ENCODE measurements around the gene CPLX1.
A peak's percentile ranks its signal among the peaks of the same experiment; 100 is the strongest.

The CPLX1 gene

GRCh38 chr4:870951-871350, 45.0 kb upstream of the CPLX1 start:
- ChIA-PET POLR2A (no interaction called here), CTCF (no interaction called here)
- TF ChIP-seq CTBP1 (IDR thresholded peaks at IDR 0.05; ENCODE audit: borderline replicate concordance) (no peak), FOXM1 (IDR thresholded peaks at IDR 0.05; ENCODE audit: borderline replicate concordance) (no peak), LEF1 (IDR thresholded peaks at IDR 0.05; ENCODE audit: borderline replicate concordance) (no peak), ZNF384 (IDR thresholded peaks at IDR 0.05) (no peak), HDGF (IDR thresholded peaks at IDR 0.05; ENCODE audit: borderline replicate concordance) (no peak), FOXK2 (IDR thresholded peaks at IDR 0.05) (no peak), BHLHE40 (IDR thresholded peaks at IDR 0.05; ENCODE audit: borderline replicate concordance) (no peak), SUZ12 (IDR thresholded peaks at IDR 0.05) (no peak), PKNOX1 (IDR thresholded peaks at IDR 0.05) (no peak), L3MBTL2 (conservative IDR thresholded peaks at IDR 0.05) (no peak), ARNT (IDR thresholded peaks at IDR 0.05) (no peak), FOXA1 (IDR thresholded peaks at IDR 0.05) (no peak), SP1 (IDR thresholded peaks at IDR 0.05) (no peak), TARDBP (IDR thresholded peaks at IDR 0.05) (no peak), NFRKB (IDR thresholded peaks at IDR 0.05) (no peak), ELF4 (IDR thresholded peaks at IDR 0.05) (no peak)
- no peak for DNase-seq (ENCODE audit: extremely low spot score)

GRCh38 chr4:869776-870175, 43.8 kb upstream of the CPLX1 start:
- CTCF ChIA-PET: no interaction called here
- TF ChIP-seq CTBP1 (IDR thresholded peaks at IDR 0.05; ENCODE audit: borderline replicate concordance): no peak
- TF ChIP-seq TARDBP (IDR thresholded peaks at IDR 0.05): peak; percentile 50; the same call in 1 of the 2 replicates
- POLR2A ChIA-PET: no interaction called here
- no peak for DNase-seq (ENCODE audit: extremely low spot score)

GRCh38 chr4:868421-868820, 42.5 kb upstream of the CPLX1 start:
- POLR2A ChIA-PET: no interaction called here
- TF ChIP-seq SP1 (IDR thresholded peaks at IDR 0.05) (no peak), NFRKB (IDR thresholded peaks at IDR 0.05) (no peak), FOXK2 (IDR thresholded peaks at IDR 0.05) (no peak), SUZ12 (IDR thresholded peaks at IDR 0.05) (no peak), HDGF (IDR thresholded peaks at IDR 0.05; ENCODE audit: borderline replicate concordance) (no peak), FOXA1 (IDR thresholded peaks at IDR 0.05) (no peak), ELF4 (IDR thresholded peaks at IDR 0.05) (no peak)
- CTCF ChIA-PET: no interaction called here
- no peak for DNase-seq (ENCODE audit: extremely low spot score)

GRCh38 chr4:867526-868250, 41.8 kb upstream of the CPLX1 start:
- DNase-seq (ENCODE audit: extremely low spot score): no peak
- ChIA-PET POLR2A (no interaction called here), CTCF (no interaction called here)
- TF ChIP-seq SUZ12 (IDR thresholded peaks at IDR 0.05) (no peak), SP1 (IDR thresholded peaks at IDR 0.05) (no peak), PKNOX1 (IDR thresholded peaks at IDR 0.05) (no peak)

- CTCF ChIA-PET: no interaction called here
Observed at GRCh38 chr4:866761-867390, 40.9 kb upstream of the CPLX1 start.

GRCh38 chr4:866068-866760, 40.3 kb upstream of the CPLX1 start:
- ChIA-PET CTCF (no interaction called here), POLR2A (no interaction called here)
- no peak for TF ChIP-seq LEF1 (IDR thresholded peaks at IDR 0.05; ENCODE audit: borderline replicate concordance)
- TF ChIP-seq PKNOX1 (IDR thresholded peaks at IDR 0.05): no peak
- no peak for TF ChIP-seq SP1 (IDR thresholded peaks at IDR 0.05)
- TF ChIP-seq FOXK2 (IDR thresholded peaks at IDR 0.05): no peak
- no peak for TF ChIP-seq TARDBP (IDR thresholded peaks at IDR 0.05)
- TF ChIP-seq CTBP1 (IDR thresholded peaks at IDR 0.05; ENCODE audit: borderline replicate concordance): no peak
- TF ChIP-seq FOXM1 (IDR thresholded peaks at IDR 0.05; ENCODE audit: borderline replicate concordance): no peak
- DNase-seq (ENCODE audit: extremely low spot score): no peak

More at GRCh38 chr4:866761-867390, 40.9 kb upstream of the CPLX1 start:
- TF ChIP-seq FOXK2 (IDR thresholded peaks at IDR 0.05) (no peak), TARDBP (IDR thresholded peaks at IDR 0.05) (no peak), ARNT (IDR thresholded peaks at IDR 0.05) (no peak), HDGF (IDR thresholded peaks at IDR 0.05; ENCODE audit: borderline replicate concordance) (no peak), SP1 (IDR thresholded peaks at IDR 0.05) (no peak), BHLHE40 (IDR thresholded peaks at IDR 0.05; ENCODE audit: borderline replicate concordance) (no peak), ZNF384 (IDR thresholded peaks at IDR 0.05) (no peak), NFRKB (IDR thresholded peaks at IDR 0.05) (no peak), CTBP1 (IDR thresholded peaks at IDR 0.05; ENCODE audit: borderline replicate concordance) (no peak), ELF4 (IDR thresholded peaks at IDR 0.05) (no peak), LEF1 (IDR thresholded peaks at IDR 0.05; ENCODE audit: borderline replicate concordance) (no peak), L3MBTL2 (conservative IDR thresholded peaks at IDR 0.05) (no peak), FOXA1 (IDR thresholded peaks at IDR 0.05) (no peak)
- no peak for DNase-seq (ENCODE audit: extremely low spot score)
- POLR2A ChIA-PET: no interaction called here

Data from HEK293T (cell line).